ENCODE data around the gene UBTD1.

DNA sequence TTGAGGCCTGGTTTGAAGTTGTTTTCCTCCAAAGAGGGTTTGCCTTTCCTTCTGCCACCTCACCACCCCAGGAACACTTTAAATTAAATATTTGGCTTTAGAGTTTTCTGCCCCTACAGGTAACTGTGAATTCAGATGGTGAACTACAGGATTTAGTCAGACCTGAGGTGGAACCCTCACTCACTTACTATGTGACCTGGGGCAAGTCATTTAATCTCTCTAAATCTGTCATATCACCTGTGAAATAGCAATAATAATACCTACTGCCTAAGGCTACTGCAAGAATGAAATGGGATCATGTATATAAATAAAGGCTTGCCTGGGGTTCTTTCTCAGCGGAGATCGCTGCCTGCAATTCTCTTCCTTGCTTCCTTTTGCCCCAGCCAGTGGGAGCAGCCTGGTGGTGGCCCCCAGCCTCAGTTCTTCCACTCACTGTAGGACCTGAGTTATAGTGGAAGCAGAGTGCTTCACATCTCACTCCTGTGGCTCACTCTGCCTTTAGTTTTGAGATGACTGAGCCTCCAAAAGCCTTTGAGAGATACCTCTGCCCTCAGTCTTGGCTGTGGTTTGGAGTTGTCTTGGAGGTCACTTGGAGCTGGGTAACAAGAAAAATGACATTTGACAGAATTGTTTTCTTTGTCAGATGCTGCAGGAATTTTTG, 67.7 kb downstream of the UBTD1 start:
- TF ChIP-seq, protein P1, sequence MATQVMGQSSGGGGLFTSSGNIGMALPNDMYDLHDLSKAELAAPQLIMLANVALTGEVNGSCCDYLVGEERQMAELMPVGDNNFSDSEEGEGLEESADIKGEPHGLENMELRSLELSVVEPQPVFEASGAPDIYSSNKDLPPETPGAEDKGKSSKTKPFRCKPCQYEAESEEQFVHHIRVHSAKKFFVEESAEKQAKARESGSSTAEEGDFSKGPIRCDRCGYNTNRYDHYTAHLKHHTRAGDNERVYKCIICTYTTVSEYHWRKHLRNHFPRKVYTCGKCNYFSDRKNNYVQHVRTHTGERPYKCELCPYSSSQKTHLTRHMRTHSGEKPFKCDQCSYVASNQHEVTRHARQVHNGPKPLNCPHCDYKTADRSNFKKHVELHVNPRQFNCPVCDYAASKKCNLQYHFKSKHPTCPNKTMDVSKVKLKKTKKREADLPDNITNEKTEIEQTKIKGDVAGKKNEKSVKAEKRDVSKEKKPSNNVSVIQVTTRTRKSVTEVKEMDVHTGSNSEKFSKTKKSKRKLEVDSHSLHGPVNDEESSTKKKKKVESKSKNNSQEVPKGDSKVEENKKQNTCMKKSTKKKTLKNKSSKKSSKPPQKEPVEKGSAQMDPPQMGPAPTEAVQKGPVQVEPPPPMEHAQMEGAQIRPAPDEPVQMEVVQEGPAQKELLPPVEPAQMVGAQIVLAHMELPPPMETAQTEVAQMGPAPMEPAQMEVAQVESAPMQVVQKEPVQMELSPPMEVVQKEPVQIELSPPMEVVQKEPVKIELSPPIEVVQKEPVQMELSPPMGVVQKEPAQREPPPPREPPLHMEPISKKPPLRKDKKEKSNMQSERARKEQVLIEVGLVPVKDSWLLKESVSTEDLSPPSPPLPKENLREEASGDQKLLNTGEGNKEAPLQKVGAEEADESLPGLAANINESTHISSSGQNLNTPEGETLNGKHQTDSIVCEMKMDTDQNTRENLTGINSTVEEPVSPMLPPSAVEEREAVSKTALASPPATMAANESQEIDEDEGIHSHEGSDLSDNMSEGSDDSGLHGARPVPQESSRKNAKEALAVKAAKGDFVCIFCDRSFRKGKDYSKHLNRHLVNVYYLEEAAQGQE (IDR thresholded peaks at IDR 0.05; ENCODE audit: low read depth) = no peak
- TF ChIP-seq TCF12 (IDR thresholded peaks at IDR 0.05; ENCODE audit: low read depth) = no peak
- no peak for TF ChIP-seq EP300 (IDR thresholded peaks at IDR 0.05; ENCODE audit: borderline replicate concordance)
- TF ChIP-seq CREB1 (IDR thresholded peaks at IDR 0.05; ENCODE audit: low read depth) = no peak
- no peak for TF ChIP-seq FOXM1 (IDR thresholded peaks at IDR 0.05; ENCODE audit: borderline replicate concordance, low read depth)
- TF ChIP-seq, protein P2, sequence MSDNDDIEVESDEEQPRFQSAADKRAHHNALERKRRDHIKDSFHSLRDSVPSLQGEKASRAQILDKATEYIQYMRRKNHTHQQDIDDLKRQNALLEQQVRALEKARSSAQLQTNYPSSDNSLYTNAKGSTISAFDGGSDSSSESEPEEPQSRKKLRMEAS (IDR thresholded peaks at IDR 0.05) = no peak
